Measurements from ENCODE around the gene ALOX5AP. TPM values are rescaled to one million over a fixed set of nuclear protein-coding genes. Genes with fewer than 3 reads are reported as not detected.

Gene ALOX5AP
- total and polyA plus RNA-seq, 9 of the 15 experiments (the other 6 are each of a cell fraction or from before 2014, with no cell fraction given) = 0.31 TPM; not detected in 8

DNA sequence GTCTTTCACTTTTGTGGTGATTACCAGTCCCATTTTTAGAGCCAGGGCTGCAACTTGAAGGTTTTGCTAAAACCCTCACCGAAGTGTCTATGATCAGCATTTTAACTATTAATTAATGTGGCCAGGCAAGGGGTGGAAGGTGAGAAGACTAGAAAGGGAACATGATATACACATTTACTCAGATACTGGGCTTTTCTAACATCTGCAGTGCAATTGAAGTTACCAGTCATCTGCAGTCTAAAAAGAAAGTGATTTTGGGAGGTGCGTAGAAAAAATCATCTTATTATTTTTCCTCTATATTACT, 481 bp downstream of the ALOX5AP start:
- ChIA-PET POLR2A (no interaction called here), CTCF (ENCODE audit: low intra/inter-chr PET ratio) (no interaction called here)
- no peaks in the 10 kb centered on the region for H3K9me3 ChIP-seq (replicated peaks; ENCODE audit: control insufficient read depth, insufficient read depth, low read depth, low read length)
- 5% methylated on average over 2 of the region's 2 CpGs for WGBS (ENCODE audit: insufficient coverage, low coverage, missing lambda C conversion rate)
- in situ Hi-C loops (cut with MboI) (no loop called here), intact Hi-C loops (cut with micrococcal nuclease) (no loop called here)
- no peak overlapping the region for H3K4me2 ChIP-seq (ENCODE audit: insufficient read depth, low read length)
- no peak overlapping the region for H3K9ac ChIP-seq (ENCODE audit: insufficient read depth in 1 of 2, low read depth in 2 of 2, low read length in 2 of 2)
- peaks cover 2 to 31% of the 10 kb centered on the region in 2 experiments; a peak in 3 of 5 replicates for H3K27me3 ChIP-seq (ENCODE audit: control insufficient read depth in 2 of 2, insufficient read depth in 2 of 2, low read length in 2 of 2)
- no peak overlapping the region for H3K27ac ChIP-seq (ENCODE audit: extremely low read depth, low read depth, low read length)
- H3K79me2 ChIP-seq (ENCODE audit: control insufficient read depth, insufficient read depth, low read length) = no peaks in the 10 kb centered on the region
- H3K4me1 ChIP-seq (replicated peaks in 1 of 2; ENCODE audit: control insufficient read depth in 2 of 2, insufficient read depth in 2 of 2, low read length in 2 of 2) = 0 out of 5 replicates have a peak, but pooled peaks cover 0 to 5% of the 10 kb centered on the region in 2 experiments
- H3K36me3 ChIP-seq (ENCODE audit: control insufficient read depth, insufficient read depth, low read length) = no peaks in the 10 kb centered on the region
- H3K9me1 ChIP-seq (ENCODE audit: control insufficient read depth, insufficient read depth, low read length) = no peaks in the 10 kb centered on the region
- ATAC-seq = no peak
- no peaks in the 10 kb centered on the region for H4K20me1 ChIP-seq (replicated peaks; ENCODE audit: control insufficient read depth, insufficient read depth, low read length)
- H3K4me3 ChIP-seq = no peak overlapping the region
- H2AFZ ChIP-seq (ENCODE audit: low read depth, low read length) = no peak overlapping the region
- no peak for DNase-seq (ENCODE audit: extremely low read depth in 1 of 4, low spot score in 3 of 4)
- no peak for FAIRE-seq
- no TSS peak for BruUV-seq (replicated peaks)
- TF ChIP-seq HDAC8 (tag; IDR thresholded peaks at IDR 0.05) (no peak), TRIM24 (IDR thresholded peaks at IDR 0.05) (no peak), NONO (IDR thresholded peaks at IDR 0.05; ENCODE audit: low read depth in 2 of 2, low read length in 1 of 2) (no peak), ZNF311 (CRISPR knock-in tag; IDR thresholded peaks at IDR 0.05) (no peak), SP2 (IDR thresholded peaks at IDR 0.05; ENCODE audit: extremely low read depth, low read depth, low read length, poor library complexity, severe bottlenecking) (no peak), SMAD4 (CRISPR knock-in tag; conservative IDR thresholded peaks at IDR 0.05) (no peak), IRF2 (CRISPR knock-in tag; IDR thresholded peaks at IDR 0.05) (no peak), MCM2 (IDR thresholded peaks at IDR 0.05; ENCODE audit: low read depth) (no peak)
- TF ChIP-seq, protein P1, sequence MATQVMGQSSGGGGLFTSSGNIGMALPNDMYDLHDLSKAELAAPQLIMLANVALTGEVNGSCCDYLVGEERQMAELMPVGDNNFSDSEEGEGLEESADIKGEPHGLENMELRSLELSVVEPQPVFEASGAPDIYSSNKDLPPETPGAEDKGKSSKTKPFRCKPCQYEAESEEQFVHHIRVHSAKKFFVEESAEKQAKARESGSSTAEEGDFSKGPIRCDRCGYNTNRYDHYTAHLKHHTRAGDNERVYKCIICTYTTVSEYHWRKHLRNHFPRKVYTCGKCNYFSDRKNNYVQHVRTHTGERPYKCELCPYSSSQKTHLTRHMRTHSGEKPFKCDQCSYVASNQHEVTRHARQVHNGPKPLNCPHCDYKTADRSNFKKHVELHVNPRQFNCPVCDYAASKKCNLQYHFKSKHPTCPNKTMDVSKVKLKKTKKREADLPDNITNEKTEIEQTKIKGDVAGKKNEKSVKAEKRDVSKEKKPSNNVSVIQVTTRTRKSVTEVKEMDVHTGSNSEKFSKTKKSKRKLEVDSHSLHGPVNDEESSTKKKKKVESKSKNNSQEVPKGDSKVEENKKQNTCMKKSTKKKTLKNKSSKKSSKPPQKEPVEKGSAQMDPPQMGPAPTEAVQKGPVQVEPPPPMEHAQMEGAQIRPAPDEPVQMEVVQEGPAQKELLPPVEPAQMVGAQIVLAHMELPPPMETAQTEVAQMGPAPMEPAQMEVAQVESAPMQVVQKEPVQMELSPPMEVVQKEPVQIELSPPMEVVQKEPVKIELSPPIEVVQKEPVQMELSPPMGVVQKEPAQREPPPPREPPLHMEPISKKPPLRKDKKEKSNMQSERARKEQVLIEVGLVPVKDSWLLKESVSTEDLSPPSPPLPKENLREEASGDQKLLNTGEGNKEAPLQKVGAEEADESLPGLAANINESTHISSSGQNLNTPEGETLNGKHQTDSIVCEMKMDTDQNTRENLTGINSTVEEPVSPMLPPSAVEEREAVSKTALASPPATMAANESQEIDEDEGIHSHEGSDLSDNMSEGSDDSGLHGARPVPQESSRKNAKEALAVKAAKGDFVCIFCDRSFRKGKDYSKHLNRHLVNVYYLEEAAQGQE (IDR thresholded peaks at IDR 0.05; ENCODE audit: borderline replicate concordance) = no peak
- TF ChIP-seq, protein P1 (CRISPR knock-in tag; IDR thresholded peaks at IDR 0.05; ENCODE audit: low read depth) = no peak
- TF ChIP-seq, protein P2, sequence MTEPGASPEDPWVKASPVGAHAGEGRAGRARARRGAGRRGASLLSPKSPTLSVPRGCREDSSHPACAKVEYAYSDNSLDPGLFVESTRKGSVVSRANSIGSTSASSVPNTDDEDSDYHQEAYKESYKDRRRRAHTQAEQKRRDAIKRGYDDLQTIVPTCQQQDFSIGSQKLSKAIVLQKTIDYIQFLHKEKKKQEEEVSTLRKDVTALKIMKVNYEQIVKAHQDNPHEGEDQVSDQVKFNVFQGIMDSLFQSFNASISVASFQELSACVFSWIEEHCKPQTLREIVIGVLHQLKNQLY (CRISPR knock-in tag; conservative IDR thresholded peaks at IDR 0.05) = no peak
- TF ChIP-seq, protein P3, sequence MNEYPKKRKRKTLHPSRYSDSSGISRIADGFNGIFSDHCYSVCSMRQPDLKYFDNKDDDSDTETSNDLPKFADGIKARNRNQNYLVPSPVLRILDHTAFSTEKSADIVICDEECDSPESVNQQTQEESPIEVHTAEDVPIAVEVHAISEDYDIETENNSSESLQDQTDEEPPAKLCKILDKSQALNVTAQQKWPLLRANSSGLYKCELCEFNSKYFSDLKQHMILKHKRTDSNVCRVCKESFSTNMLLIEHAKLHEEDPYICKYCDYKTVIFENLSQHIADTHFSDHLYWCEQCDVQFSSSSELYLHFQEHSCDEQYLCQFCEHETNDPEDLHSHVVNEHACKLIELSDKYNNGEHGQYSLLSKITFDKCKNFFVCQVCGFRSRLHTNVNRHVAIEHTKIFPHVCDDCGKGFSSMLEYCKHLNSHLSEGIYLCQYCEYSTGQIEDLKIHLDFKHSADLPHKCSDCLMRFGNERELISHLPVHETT (CRISPR knock-in tag; conservative IDR thresholded peaks at IDR 0.05 in 1 of 2, IDR thresholded peaks at IDR 0.05 in 1 of 2) = no peak

Data from K562 (cell line).